Thyroid gland (tissue), 4 donors: ENCODE data around the gene SMAD3. TPM values are rescaled to one million over a fixed set of nuclear protein-coding genes. Genes with fewer than 3 reads are reported as not detected.

ENCODE experiments used
- DNase-seq, 2 donors: peaks; one replicate each; pipeline ENCODE4 v3.0.0-alpha.2; 2019
- H3K27ac ChIP-seq, 3 donors: fragments of 200-600 bp; sonication (generic); 1 replicate in 2 of 3; 2 replicates in 1 of 3; pipeline ENCODE4 v1.5.1; 2016 to 2019; ENCODE audit warnings: mild to moderate bottlenecking in 1 of 3, moderate library complexity in 1 of 3
- H3K27me3 ChIP-seq: fragments of 200-600 bp; sonication (generic); one replicate; pipeline ENCODE4 v1.5.1; 2019
- H3K36me3 ChIP-seq, 2 donors: fragments of 200-600 bp; sonication (generic); one replicate each; pipeline ENCODE4 v1.5.1; 2016 to 2019
- H3K4me1 ChIP-seq, 2 donors: fragments of 200-600 bp; sonication (generic); one replicate each; pipeline ENCODE4 v1.5.1; 2017 to 2019
- H3K4me3 ChIP-seq, 3 donors: fragments of 200-600 bp; sonication (generic); replicated peaks in 1 of 3; 1 replicate in 2 of 3; 2 replicates in 1 of 3; pipeline ENCODE4 v1.5.1; 2016; ENCODE audit warnings: mild to moderate bottlenecking in 1 of 3
- H3K9me3 ChIP-seq: fragments of 200-600 bp; sonication (generic); one replicate; pipeline ENCODE4 v1.5.1; 2017
- POLR2A ChIP-seq, 2 donors: fragments of 450-650 bp; IDR thresholded peaks; one replicate each; pipeline ENCODE4 v1.6.1; 2017; ENCODE audit warnings: antibody characterized with exemption in 2 of 2, mild to moderate bottlenecking in 2 of 2, moderate library complexity in 1 of 2
- WGBS, 2 donors: methylation state at CpG; one replicate each; pipeline ENCODE4 v1.1.5; 2017; 5-methylcytosine and 5-hydroxymethylcytosine counted together
- intact Hi-C: fragments of 100-400 bp; cut with DNase I; formaldehyde crosslinking; loops from one replicate; pipeline ENCODE4 v1.15.1; 2023
- total RNA-seq, 4 donors: library from RNA; depleted of rRNA; stranded (reverse); fragments of >200 nt; gene quantifications; one replicate each; pipeline ENCODE4 v1.2.3, GENCODE V29; 2016
- TF ChIP-seq, protein P1 (sequence below), 6 experiments: fragments of 200-600 bp in 3 of 6; fragments of 450-650 bp in 3 of 6; sonication (generic) in 3 of 6; IDR thresholded peaks; one replicate each; pipeline ENCODE4 v1.5.1; 2016 to 2019; ENCODE audit warnings: antibody characterized with exemption in 6 of 6, mild to moderate bottlenecking in 2 of 6, inconsistent platforms in 1 of 6, moderate library complexity in 1 of 6

Gene SMAD3
- total RNA-seq, 4 donors from 2014 or later, result 33.6 to 66.5 (median 47.3) TPM

DNA sequence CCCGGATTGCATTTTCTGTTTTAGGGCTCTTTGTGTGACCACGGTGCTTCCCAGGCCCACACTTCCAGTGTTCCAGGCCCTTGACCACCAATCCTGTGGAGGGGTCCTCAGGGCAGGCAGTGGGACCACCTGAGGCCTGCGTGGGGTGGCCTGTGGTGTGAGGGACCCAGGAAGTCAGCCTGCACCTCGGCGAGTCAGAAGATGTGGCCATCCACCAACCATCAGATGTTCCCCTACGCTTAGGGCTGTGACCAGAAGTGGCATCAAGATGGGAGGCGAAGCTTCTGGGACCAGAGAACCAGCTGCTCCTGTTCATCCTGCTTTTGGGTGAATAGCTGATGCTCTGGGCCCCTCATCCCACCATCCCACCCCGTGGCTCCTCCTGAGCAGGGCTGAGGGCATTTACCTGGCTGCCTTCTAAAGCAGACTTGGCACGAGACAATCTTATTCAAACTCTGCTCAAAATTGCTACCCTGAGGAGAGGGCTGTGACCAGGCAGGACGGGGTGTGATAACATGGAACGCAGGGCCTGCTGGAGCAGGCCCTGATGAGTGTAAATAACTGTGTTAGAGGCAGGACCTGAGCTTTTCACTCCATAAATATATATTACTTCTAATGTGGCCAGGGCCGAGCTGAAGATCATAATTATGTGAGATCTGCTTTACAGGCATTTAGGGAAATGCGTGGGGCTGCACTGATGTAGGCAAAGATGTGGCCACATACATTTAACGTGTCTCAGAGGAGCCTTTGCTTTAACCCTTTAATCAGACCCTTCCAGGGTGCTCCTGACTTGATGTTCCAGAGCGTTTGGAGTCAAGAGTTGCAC lies 28.8 kb downstream of the SMAD3 start:
- WGBS, 2 donors, result 70 to 81% methylated on average over 12 to 15 of the region's 15 CpGs
- H3K27ac ChIP-seq, result no peak overlapping the region
- peaks cover 58 to 70% of the 10 kb centered on the region in 2 donors for H3K4me1 ChIP-seq
- no peak overlapping the region for H3K4me3 ChIP-seq
- H3K36me3 ChIP-seq, result no peaks in the 10 kb centered on the region
- no peak for DNase-seq
- H3K27me3 ChIP-seq, result no peaks in the 10 kb centered on the region
- TF ChIP-seq POLR2A (IDR thresholded peaks at IDR 0.05), result no peak
- TF ChIP-seq, protein P1, sequence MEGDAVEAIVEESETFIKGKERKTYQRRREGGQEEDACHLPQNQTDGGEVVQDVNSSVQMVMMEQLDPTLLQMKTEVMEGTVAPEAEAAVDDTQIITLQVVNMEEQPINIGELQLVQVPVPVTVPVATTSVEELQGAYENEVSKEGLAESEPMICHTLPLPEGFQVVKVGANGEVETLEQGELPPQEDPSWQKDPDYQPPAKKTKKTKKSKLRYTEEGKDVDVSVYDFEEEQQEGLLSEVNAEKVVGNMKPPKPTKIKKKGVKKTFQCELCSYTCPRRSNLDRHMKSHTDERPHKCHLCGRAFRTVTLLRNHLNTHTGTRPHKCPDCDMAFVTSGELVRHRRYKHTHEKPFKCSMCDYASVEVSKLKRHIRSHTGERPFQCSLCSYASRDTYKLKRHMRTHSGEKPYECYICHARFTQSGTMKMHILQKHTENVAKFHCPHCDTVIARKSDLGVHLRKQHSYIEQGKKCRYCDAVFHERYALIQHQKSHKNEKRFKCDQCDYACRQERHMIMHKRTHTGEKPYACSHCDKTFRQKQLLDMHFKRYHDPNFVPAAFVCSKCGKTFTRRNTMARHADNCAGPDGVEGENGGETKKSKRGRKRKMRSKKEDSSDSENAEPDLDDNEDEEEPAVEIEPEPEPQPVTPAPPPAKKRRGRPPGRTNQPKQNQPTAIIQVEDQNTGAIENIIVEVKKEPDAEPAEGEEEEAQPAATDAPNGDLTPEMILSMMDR (IDR thresholded peaks at IDR 0.05), result no peak
- H3K9me3 ChIP-seq, result no peaks in the 10 kb centered on the region
- intact Hi-C loops, result no loop called here

DNA sequence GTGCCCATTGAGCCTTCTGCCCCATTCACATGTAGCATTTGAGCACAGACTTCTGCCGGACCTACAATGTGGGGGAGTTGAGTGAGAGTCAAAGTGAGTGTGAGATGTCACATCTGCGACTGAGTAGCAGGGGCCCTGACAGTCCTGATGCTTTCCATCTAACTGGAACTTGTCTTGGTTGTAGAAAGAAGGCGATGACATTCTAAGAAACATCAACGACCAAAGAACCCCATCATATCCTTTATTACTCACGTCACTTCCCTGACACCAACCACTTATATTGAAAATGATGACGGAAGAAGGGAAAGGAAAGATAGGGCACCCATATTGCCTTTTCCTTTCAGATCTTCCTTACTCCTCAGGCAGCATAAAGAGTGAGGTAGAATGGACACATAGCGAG lies 30.5 kb downstream of the SMAD3 start:
- no peaks in the 10 kb centered on the region for H3K36me3 ChIP-seq
- intact Hi-C loops, result no loop called here
- no peak overlapping the region for H3K27ac ChIP-seq
- H3K4me3 ChIP-seq, result no peak overlapping the region
- WGBS, 2 donors, result 91 to 96% methylated on average over 7 of the region's 7 CpGs
- H3K9me3 ChIP-seq, result no peaks in the 10 kb centered on the region
- TF ChIP-seq, protein P1 (IDR thresholded peaks at IDR 0.05), result no peak
- no peak for TF ChIP-seq POLR2A (IDR thresholded peaks at IDR 0.05)
- DNase-seq, result no peak
- no peaks in the 10 kb centered on the region for H3K27me3 ChIP-seq
- peaks cover 41 to 58% of the 10 kb centered on the region in 2 donors for H3K4me1 ChIP-seq

DNA sequence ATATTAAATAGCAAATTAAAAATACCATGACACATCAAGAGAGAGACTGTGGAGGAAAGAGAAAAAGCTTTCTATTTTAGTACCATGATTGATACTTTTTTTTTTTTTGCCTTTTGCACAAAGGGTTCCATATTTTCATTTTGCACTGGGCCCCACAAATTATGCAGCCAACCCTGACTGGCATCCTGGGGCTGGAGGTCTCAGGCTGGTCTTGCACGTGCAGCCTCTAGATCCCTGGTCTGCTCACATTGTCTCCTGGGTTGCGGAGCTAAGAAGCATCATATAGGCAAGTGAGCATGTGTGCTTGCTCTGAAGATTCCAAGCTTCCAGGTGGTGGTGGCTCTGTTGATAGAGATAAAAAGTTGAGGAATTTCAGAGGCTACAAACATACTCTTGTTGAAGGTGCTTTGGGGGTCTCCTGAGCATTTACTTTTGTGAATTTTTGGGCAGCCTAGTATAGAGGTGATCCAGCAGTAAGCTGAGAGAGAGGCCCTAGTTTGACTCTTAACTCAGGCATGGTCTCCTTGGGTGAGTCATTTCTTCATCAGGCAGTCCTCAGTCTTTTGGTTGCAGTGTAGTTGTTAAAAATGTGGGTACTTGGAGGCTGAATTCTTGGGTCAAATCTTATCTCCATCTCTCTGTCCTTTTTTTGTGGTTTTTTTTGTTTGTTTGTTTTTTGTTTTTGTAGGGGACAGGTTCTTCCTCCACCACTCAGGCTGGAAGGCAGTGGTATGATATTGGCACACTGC lies 31.3 kb downstream of the SMAD3 start:
- Histone ChIP-seq H3K36me3 (no peaks in the 10 kb centered on the region), H3K9me3 (no peaks in the 10 kb centered on the region), H3K27ac (no peak overlapping the region), H3K4me1 (peaks cover 33 to 58% of the 10 kb centered on the region in 2 donors), H3K27me3 (no peaks in the 10 kb centered on the region), H3K4me3 (no peak overlapping the region)
- TF ChIP-seq, protein P1 (IDR thresholded peaks at IDR 0.05), result no peak
- TF ChIP-seq POLR2A (IDR thresholded peaks at IDR 0.05), result no peak
- WGBS, 2 donors, result 93 to 97% methylated on average over 2 of the region's 2 CpGs
- DNase-seq, result no peak
- intact Hi-C loops, result no loop called here

DNA sequence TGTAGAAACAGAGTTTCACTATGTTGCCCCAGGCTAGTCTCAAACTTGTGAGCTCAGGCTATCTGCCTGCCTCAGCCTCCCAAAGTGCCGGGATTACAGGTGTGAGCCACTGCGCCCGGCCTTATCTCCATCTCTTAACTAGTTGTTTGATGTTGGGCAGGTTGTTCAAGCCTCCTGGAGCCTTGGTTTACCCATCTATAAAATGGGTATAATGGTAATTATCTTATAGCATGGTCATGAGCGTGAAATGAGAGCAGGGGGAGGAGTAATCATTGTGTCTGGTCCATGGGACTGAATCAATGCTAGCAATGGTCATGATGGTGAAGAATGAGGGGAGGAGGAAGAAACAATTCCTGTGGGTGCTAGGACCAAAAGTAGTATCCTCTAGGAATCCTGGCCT lies 32.0 kb downstream of the SMAD3 start:
- peak overlapping the region in 2 of 3 donors; percentile 69 to 72 for H3K27ac ChIP-seq
- peaks cover 33 to 58% of the 10 kb centered on the region in 2 donors for H3K4me1 ChIP-seq
- H3K27me3 ChIP-seq, result no peaks in the 10 kb centered on the region
- H3K36me3 ChIP-seq, result no peaks in the 10 kb centered on the region
- intact Hi-C loops, result no loop called here
- H3K9me3 ChIP-seq, result no peaks in the 10 kb centered on the region
- WGBS, 2 donors, result 99% methylated on average over 4 of the region's 4 CpGs
- no peak for DNase-seq
- TF ChIP-seq, protein P1 (IDR thresholded peaks at IDR 0.05), result no peak
- no peak for TF ChIP-seq POLR2A (IDR thresholded peaks at IDR 0.05)
- H3K4me3 ChIP-seq, result no peak overlapping the region
